Smooth muscle cell (in vitro differentiated cells): ENCODE data around the gene NSRP1. TPM values are rescaled to one million over a fixed set of nuclear protein-coding genes. Genes with fewer than 3 reads are reported as not detected.

Experiments
- DNase-seq: peaks from one replicate; lab custom pipeline; 2025; ENCODE audit not compliant: unreplicated experiment; lab: John Stamatoyannopoulos, UW
- H2AFZ ChIP-seq: fragments of 200-600 bp; sonication (generic); 2 replicates; pipeline ENCODE4 v1.6.0; 2016; ENCODE audit warnings: antibody characterized with exemption, low read depth, mild to moderate bottlenecking
- H3F3A ChIP-seq: fragments of 200-600 bp; sonication (generic); 2 replicates; pipeline ENCODE4 v1.6.0; 2017; ENCODE audit warnings: antibody characterized with exemption, low read depth
- H3K27ac ChIP-seq: fragments of 200-600 bp; sonication (generic); 2 replicates; pipeline ENCODE4 v1.5.1; 2016; ENCODE audit warnings: low read depth, mild to moderate bottlenecking
- H3K27me3 ChIP-seq: fragments of 200-600 bp; sonication (generic); 2 replicates; pipeline ENCODE4 v1.6.1; 2016; ENCODE audit warnings: low read depth, mild to moderate bottlenecking
- H3K36me3 ChIP-seq: fragments of 200-600 bp; sonication (generic); 2 replicates; pipeline ENCODE4 v1.5.1; 2016; ENCODE audit warnings: low read depth
- H3K4me1 ChIP-seq: fragments of 200-600 bp; sonication (generic); 2 replicates; pipeline ENCODE4 v1.5.1; 2016; ENCODE audit warnings: low read depth
- H3K4me2 ChIP-seq: fragments of 200-600 bp; sonication (generic); 2 replicates; pipeline ENCODE4 v1.6.0; 2016; ENCODE audit warnings: mild to moderate bottlenecking
- H3K4me3 ChIP-seq: fragments of 200-600 bp; sonication (generic); 2 replicates; pipeline ENCODE4 v1.5.1; 2016; ENCODE audit warnings: mild to moderate bottlenecking
- H3K79me2 ChIP-seq: fragments of 200-600 bp; sonication (generic); 2 replicates; pipeline ENCODE4 v1.6.0; 2016; ENCODE audit warnings: low read depth, mild to moderate bottlenecking
- H3K9ac ChIP-seq: fragments of 200-600 bp; sonication (generic); 2 replicates; pipeline ENCODE4 v1.6.0; 2016; ENCODE audit warnings: low read depth
- H3K9me3 ChIP-seq: fragments of 200-600 bp; sonication (generic); replicated peaks from 2 replicates; pipeline ENCODE4 v1.5.1; 2016; ENCODE audit warnings: low read depth
- H4K20me1 ChIP-seq: fragments of 200-600 bp; sonication (generic); 2 replicates; pipeline ENCODE4 v1.6.0; 2016; ENCODE audit warnings: low read depth
- CTCF ChIP-seq: fragments of 200-600 bp; sonication (generic); IDR thresholded peaks from 2 replicates; pipeline ENCODE4 v1.5.1; 2017; ENCODE audit warnings: borderline replicate concordance, mild to moderate bottlenecking, antibody characterized with exemption; ENCODE audit not compliant: insufficient read depth, poor library complexity, severe bottlenecking
- WGBS: methylation state at CpG from one replicate; pipeline ENCODE4 v1.1.7; 2016; ENCODE audit warnings: low lambda C conversion rate; 5-methylcytosine and 5-hydroxymethylcytosine counted together
- polyA plus RNA-seq: library from polyadenylated mRNA; unstranded; fragments of >200 nt; fragmentation: Nextera tagmentation; extraction: Ambion mirVana; gene quantifications from 2 replicates; pipeline ENCODE4 v1.2.1, GENCODE V29; 2016
- total RNA-seq: library from RNA; depleted of rRNA; stranded (reverse); fragments of >200 nt; gene quantifications from 2 replicates; pipeline ENCODE4 v1.2.3, GENCODE V29; 2014

The NSRP1 gene
- total and polyA plus RNA-seq, 2 experiments from 2014 or later: 4.9 to 31.4 TPM

DNA sequence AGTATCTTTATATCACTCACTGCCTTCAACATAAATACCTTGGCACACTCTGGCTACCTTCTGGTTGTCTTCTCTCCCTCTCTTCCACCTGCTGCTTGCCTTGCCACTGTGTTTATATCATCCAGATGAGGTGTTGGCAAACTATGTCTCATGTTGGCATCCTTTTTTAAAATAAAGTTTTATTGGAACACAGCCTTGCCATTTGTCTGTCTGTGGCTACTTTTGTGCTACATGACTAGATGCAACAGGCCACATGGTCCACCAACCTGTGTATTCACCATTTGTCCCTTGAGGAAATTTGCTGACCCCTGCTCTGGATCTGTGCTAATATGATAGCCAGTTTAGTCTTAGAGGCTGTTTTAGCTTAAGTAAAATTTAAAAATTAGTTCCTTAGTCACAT, 36.8 kb downstream of the NSRP1 start:
- DNase-seq: no peak
- TF ChIP-seq CTCF: no peak

DNA sequence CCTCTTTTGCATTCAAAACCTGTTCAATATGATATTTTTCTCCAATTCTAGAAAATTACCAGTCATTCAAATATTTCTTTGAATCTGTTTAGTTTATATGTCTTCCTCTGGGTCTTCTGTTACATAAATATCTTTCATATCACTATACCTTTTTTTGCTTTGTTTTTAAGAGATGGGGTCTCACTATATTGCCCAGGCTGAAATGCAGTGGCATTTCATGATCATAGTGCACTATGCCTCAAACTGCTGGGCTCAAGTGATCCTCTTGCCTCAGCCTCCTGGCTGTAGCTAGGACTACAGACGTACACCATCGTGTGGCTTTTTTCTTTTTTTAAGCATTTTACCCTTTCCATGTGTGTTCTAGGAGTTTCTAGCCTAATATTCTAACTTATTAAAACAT, 38.8 kb downstream of the NSRP1 start:
- H3K9me3 ChIP-seq: no peaks in the 10 kb centered on the region
- H3F3A ChIP-seq: peaks cover 8% of the 10 kb centered on the region
- H3K36me3 ChIP-seq: peaks cover 14% of the 10 kb centered on the region
- H2AFZ ChIP-seq: no peak overlapping the region
- no peak for TF ChIP-seq CTCF
- H3K9ac ChIP-seq: no peak overlapping the region
- no peaks in the 10 kb centered on the region for H3K27me3 ChIP-seq
- peaks cover 95% of the 10 kb centered on the region for H4K20me1 ChIP-seq
- DNase-seq: no peak
- no peak overlapping the region for H3K4me3 ChIP-seq
- H3K4me1 ChIP-seq: no peaks in the 10 kb centered on the region
- 98% methylated on average over 2 of the region's 2 CpGs for WGBS
- no peak overlapping the region for H3K27ac ChIP-seq
- no peak overlapping the region for H3K4me2 ChIP-seq
- H3K79me2 ChIP-seq: peaks cover 95% of the 10 kb centered on the region

More for the DNA sequence above, 36.8 kb downstream of the NSRP1 start:
- Histone ChIP-seq H2AFZ (no peak overlapping the region), H3K4me3 (no peak overlapping the region), H3K27me3 (no peaks in the 10 kb centered on the region), H4K20me1 (peaks cover 95% of the 10 kb centered on the region), H3K4me1 (no peaks in the 10 kb centered on the region), H3K27ac (no peak overlapping the region), H3F3A (peaks cover 2% of the 10 kb centered on the region), H3K79me2 (peaks cover 93% of the 10 kb centered on the region), H3K9ac (no peak overlapping the region), H3K9me3 (no peaks in the 10 kb centered on the region), H3K36me3 (peaks cover 6% of the 10 kb centered on the region), H3K4me2 (no peak overlapping the region)

GRCh38 chr17:30158896-30159625, 42.4 kb downstream of the NSRP1 start:
- no peak for DNase-seq
- WGBS: 99% methylated on average over 3 of the region's 3 CpGs
- peaks cover 91% of the 10 kb centered on the region for H3K79me2 ChIP-seq

More at GRCh38 chr17:30158896-30159625, 42.4 kb downstream of the NSRP1 start:
- H3K4me2 ChIP-seq: no peak overlapping the region
- no peak overlapping the region for H3K27ac ChIP-seq
- H2AFZ ChIP-seq: no peak overlapping the region
- H3K36me3 ChIP-seq: peaks cover 14% of the 10 kb centered on the region
- H3F3A ChIP-seq: peaks cover 8% of the 10 kb centered on the region
- no peak for TF ChIP-seq CTCF
- no peak overlapping the region for H3K4me3 ChIP-seq
- H4K20me1 ChIP-seq: peaks cover 95% of the 10 kb centered on the region
- no peaks in the 10 kb centered on the region for H3K9me3 ChIP-seq
- no peak overlapping the region for H3K9ac ChIP-seq
- H3K27me3 ChIP-seq: no peaks in the 10 kb centered on the region
- no peaks in the 10 kb centered on the region for H3K4me1 ChIP-seq
